MCF 10A (cell line): ENCODE data around the gene CPNE5. TPM values are rescaled to one million over a fixed set of nuclear protein-coding genes. Genes with fewer than 3 reads are reported as not detected.

Source experiments
- BruUV-seq: library from RNA; stranded (reverse); fragments of 400-500 nt; replicated peaks from 2 replicates; lab custom pipeline; 2021; lab: Mats Ljungman, UMichigan
- CTCF ChIA-PET: fragments of 300-600 bp; sonication (Branson Sonifier 250); formaldehyde crosslinking; extraction: SDS; loops from one replicate; lab custom pipeline; 2021; ENCODE audit warnings: antibody characterized with exemption, inconsistent platforms; lab: Yijun Ruan, JAX
- POLR2A ChIA-PET: fragments of 300-600, 350-650 bp; sonication (Branson Sonifier 250); formaldehyde crosslinking; extraction: SDS; loops from one replicate; lab custom pipeline; 2020; ENCODE audit warnings: antibody characterized with exemption, inconsistent platforms; lab: Yijun Ruan, JAX
- DNase-seq: peaks from one replicate; pipeline ENCODE4 v3.0.0-alpha.2; 2018; ENCODE audit not compliant: unreplicated experiment
- H3K27ac Mint-ChIP-seq: one replicate; pipeline ENCODE4 v1.8.0; 2022; ENCODE audit warnings: mild to moderate bottlenecking, low read depth, mixed read lengths; ENCODE audit not compliant: unreplicated experiment
- H3K27me3 Mint-ChIP-seq: one replicate; pipeline ENCODE4 v1.8.0; 2022; ENCODE audit warnings: mixed read lengths; ENCODE audit not compliant: insufficient read depth, unreplicated experiment
- H3K36me3 Mint-ChIP-seq: one replicate; pipeline ENCODE4 v1.8.0; 2022; ENCODE audit warnings: mild to moderate bottlenecking, moderate library complexity, mixed read lengths; ENCODE audit not compliant: insufficient read depth, unreplicated experiment
- H3K4me1 Mint-ChIP-seq: one replicate; pipeline ENCODE4 v1.8.0; 2022; ENCODE audit warnings: mixed read lengths; ENCODE audit not compliant: insufficient read depth, unreplicated experiment
- H3K4me3 Mint-ChIP-seq: one replicate; pipeline ENCODE4 v1.8.0; 2022; ENCODE audit warnings: mild to moderate bottlenecking, moderate library complexity, mixed read lengths; ENCODE audit not compliant: unreplicated experiment
- H3K9me3 Mint-ChIP-seq: one replicate; pipeline ENCODE4 v1.8.0; 2022; ENCODE audit warnings: mixed read lengths; ENCODE audit not compliant: unreplicated experiment
- CTCF ChIP-seq: fragments of 200-600 bp; IDR thresholded peaks from one replicate; pipeline ENCODE4 v1.8.0; 2022; ENCODE audit warnings: antibody characterized with exemption, mild to moderate bottlenecking; ENCODE audit not compliant: unreplicated experiment
- intact Hi-C: fragments of 100-400 bp; cut with micrococcal nuclease; formaldehyde crosslinking; loops from 2 replicates; pipeline ENCODE4 v1.14.1; 2022
- total RNA-seq: library from RNA; stranded (reverse); gene quantifications from 2 replicates; pipeline ENCODE4 v1.2.3, GENCODE V29; 2022

CPNE5 gene
- total RNA-seq, 1 experiment from 2014 or later: not detected

GRCh38 chr6:36847991-36848390 is 8.7 kb upstream of the CPNE5 start:
- no peaks in the 10 kb centered on the region for H3K9me3 Mint-ChIP-seq
- peaks cover 2% of the 10 kb centered on the region for H3K4me1 Mint-ChIP-seq
- no peak for TF ChIP-seq CTCF
- ChIA-PET POLR2A (interaction anchor here (0.6 kb wide), 1 partner anchor 266 kb away, joined by 3 read pairs; no protein-coding TSS in a partner anchor), CTCF (interaction anchor here (0.7 to 1.2 kb wide), 4 partner anchors 65 to 124 kb away, joined by 3 to 4 read pairs (median 3); no protein-coding TSS in a partner anchor)
- DNase-seq: no peak
- H3K36me3 Mint-ChIP-seq: peaks cover 12% of the 10 kb centered on the region
- intact Hi-C loops: no loop called here
- H3K4me3 Mint-ChIP-seq: no peak overlapping the region
- BruUV-seq: no TSS peak
- H3K27me3 Mint-ChIP-seq: no peaks in the 10 kb centered on the region
- H3K27ac Mint-ChIP-seq: no peak overlapping the region

- Mint-ChIP-seq H3K27me3 (no peaks in the 10 kb centered on the region), H3K27ac (no peak overlapping the region)
These were observed 7.9 kb upstream of the CPNE5 start for GRCh38 chr6:36847152-36847551.

GRCh38 chr6:36845233-36845632 is 6.0 kb upstream of the CPNE5 start:
- H3K4me3 Mint-ChIP-seq: no peak overlapping the region
- TF ChIP-seq CTCF: no peak
- ChIA-PET CTCF (interaction anchor here (1.0 kb wide), 1 partner anchor 10 kb away, joined by 4 read pairs; no protein-coding TSS in a partner anchor), POLR2A (no interaction called here)
- no peak overlapping the region for H3K27ac Mint-ChIP-seq
- no peaks in the 10 kb centered on the region for H3K4me1 Mint-ChIP-seq
- H3K27me3 Mint-ChIP-seq: no peaks in the 10 kb centered on the region
- H3K9me3 Mint-ChIP-seq: no peaks in the 10 kb centered on the region
- no peaks in the 10 kb centered on the region for H3K36me3 Mint-ChIP-seq
- intact Hi-C loops: no loop called here
- BruUV-seq: no TSS peak
- DNase-seq: no peak

More at GRCh38 chr6:36847152-36847551, 7.9 kb upstream of the CPNE5 start:
- no peak for DNase-seq
- ChIA-PET POLR2A (interaction anchor here (0.8 to 1.1 kb wide), 3 partner anchors 28 to 251 kb away, joined by 3 to 4 read pairs (median 3); partner anchors contain the start of gene PPIL1), CTCF (interaction anchor here (0.9 to 1.2 kb wide), 4 partner anchors 19 to 81 kb away, joined by 3 to 5 read pairs (median 4); no protein-coding TSS in a partner anchor)
- TF ChIP-seq CTCF: no peak
- BruUV-seq: no TSS peak
- no peak overlapping the region for H3K4me3 Mint-ChIP-seq
- intact Hi-C loops: no loop called here
- H3K4me1 Mint-ChIP-seq: no peaks in the 10 kb centered on the region
- H3K9me3 Mint-ChIP-seq: no peaks in the 10 kb centered on the region
- H3K36me3 Mint-ChIP-seq: peaks cover 6% of the 10 kb centered on the region

GRCh38 chr6:36844232-36845170 is 5.3 kb upstream of the CPNE5 start:
- BruUV-seq: no TSS peak
- H3K27ac Mint-ChIP-seq: no peak overlapping the region
- intact Hi-C loops: no loop called here
- H3K36me3 Mint-ChIP-seq: no peaks in the 10 kb centered on the region
- DNase-seq: no peak
- TF ChIP-seq CTCF: no peak
- ChIA-PET POLR2A (no interaction called here), CTCF (no interaction called here)
- no peaks in the 10 kb centered on the region for H3K9me3 Mint-ChIP-seq
- no peaks in the 10 kb centered on the region for H3K27me3 Mint-ChIP-seq
- H3K4me1 Mint-ChIP-seq: no peaks in the 10 kb centered on the region
- H3K4me3 Mint-ChIP-seq: no peak overlapping the region
